ENCODE results near the gene CTIF.

Gene CTIF

DNA sequence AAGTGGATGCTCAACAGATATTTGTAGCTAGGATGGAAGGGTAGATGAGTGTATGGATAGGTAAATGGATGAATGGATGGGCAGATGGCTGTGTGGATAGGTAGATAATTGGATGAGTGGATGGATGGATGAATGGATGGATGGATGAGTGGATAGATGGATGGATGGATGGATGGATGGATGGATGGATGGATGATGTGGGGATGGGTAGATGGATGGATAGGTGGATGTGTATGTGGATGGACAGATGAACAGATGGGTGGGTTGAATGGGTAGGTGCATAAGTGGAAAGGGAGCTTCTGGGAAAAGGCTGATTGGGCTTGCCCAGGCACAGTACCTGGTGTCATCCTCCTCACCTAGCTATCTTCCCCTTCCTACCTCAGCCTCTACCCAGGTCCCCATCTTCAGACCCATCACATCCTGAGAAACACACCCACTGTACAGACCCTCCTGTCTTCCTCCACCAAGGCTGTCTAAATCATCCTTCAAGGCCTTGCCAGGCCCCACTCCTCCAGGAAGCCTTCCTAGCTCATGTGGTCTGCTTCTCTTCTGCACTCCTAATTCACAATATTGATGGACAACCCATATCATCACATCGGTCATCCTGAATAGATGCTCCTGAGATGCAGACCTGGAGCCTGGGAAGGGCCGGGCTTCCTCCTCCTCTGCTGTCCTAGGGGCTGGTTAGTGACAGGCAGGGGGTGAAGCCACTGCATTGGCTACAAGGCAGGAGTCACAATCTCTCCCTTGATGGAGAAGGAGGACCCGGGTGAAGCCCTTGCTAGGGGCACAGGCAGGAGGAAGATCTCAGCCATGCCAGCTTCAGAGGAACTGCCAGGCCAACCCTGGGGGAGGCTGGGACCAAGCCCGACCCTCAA is 362.6 kb downstream of the CTIF start:
- no peak for DNase-seq (ENCODE audit: low spot score)

DNA sequence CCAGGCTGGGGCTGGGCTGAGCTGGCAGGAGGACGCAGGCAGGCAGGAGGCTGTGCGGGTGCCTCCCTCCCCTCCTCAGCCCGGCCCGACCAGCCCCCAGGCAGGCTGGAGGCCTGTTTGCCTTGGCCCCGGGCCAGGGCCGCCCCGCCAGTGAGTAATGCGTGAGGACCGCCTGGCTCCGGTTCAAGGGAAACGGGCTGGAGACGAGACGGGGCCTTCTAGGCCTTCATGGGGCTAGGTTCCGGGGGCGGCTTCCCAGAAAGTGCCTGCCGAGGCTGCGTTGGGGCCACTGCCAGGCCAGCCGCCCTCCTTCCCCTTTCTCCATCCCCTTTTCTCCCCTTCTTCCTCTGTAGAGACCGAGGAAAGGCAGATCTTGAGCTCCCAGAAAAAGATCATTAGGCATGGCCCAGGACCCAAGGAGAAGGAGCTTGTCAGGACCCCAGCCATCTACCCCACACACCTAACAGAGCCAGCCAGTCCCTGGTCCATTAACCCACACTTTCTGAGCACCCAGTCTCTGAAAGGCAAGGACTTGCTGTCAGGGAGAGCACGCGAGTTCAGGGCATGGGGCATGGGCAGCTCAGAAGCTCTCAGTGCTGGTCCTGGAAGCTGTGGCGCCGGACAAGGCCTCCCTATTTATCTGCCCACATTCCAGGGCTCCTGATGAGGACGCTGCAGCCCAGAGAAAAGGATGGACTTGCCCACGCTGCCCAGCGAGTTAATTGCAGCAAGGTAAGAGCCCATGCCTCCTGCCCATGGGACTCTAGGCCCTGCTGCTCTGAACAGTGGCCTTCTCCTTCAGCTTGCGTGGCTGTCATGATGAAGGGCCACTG is 363.4 kb downstream of the CTIF start:
- DNase-seq (ENCODE audit: low spot score) = no peak

- no peak for DNase-seq (ENCODE audit: low spot score)
These were observed 364.2 kb downstream of the CTIF start for GRCh38 chr18:48902856-48903601.

- no peak for DNase-seq (ENCODE audit: low spot score)
These were observed 365.3 kb downstream of the CTIF start for GRCh38 chr18:48904091-48904490.

GRCh38 chr18:48904847-48905394 is 366.1 kb downstream of the CTIF start:
- DNase-seq (ENCODE audit: low spot score) = no peak

DNA sequence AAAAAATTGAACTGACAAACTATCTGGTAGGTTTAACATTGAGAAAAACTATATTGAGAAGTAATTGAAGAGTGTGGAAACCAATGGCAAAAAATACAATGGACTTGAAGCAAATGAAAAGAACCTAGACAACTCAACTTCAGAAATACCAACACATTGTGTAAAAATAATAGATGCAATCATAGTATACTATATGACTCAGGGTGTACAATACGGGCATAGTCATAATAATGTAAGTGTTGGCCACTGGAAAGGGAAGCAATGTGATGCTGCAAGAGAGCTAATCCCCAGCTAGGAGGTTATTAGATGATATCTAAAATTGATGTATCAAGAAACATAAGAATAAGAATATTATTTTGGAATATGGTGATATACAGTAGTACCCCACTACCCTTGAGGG is 366.7 kb downstream of the CTIF start:
- no peak for DNase-seq (ENCODE audit: low spot score)

DNA sequence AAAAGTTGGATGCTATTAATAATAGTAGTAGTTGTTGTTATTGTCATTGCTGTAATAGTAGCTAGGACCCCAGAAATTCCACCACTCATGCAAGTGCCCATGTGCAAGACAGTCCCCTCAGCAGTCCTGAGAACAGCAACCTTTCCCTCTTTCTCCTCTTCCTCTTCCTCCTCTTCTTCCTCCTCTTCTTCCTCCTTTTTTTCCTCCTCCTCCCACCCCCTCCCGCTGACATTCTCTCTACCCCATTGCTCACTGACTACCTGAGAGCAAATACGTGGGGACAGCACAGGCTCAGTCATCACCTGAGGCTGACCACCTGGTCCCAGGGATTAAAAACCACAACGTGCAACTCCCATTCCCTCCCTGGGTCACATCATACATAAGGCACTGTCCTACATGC is 370.1 kb downstream of the CTIF start:
- DNase-seq (ENCODE audit: low spot score) = no peak

DNA sequence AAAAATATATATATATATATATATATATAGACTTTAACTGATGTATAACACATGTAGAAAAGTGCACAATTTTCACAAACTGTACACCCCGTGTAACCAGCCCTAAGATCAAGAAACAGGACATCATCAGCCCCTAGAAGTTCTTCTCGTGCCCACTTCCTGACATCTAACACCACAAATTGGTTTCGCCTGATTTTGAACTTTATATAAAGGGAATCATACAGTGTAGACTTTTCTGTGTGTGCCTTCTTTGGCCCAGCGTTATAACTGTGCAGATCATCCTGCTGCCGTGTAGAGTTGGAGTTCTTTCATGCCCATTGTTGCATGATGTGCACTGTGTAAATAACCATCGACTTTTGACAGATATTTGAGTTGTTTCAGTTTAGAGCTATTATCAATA is 370.9 kb downstream of the CTIF start:
- no peak for DNase-seq (ENCODE audit: low spot score)

GRCh38 chr18:48910972-48911545 is 372.2 kb downstream of the CTIF start:
- DNase-seq (ENCODE audit: low spot score) = no peak

Data from hematopoietic multipotent progenitor cell treated with erythropoietin and hydrocortisone succinate and interleukin-3 and kit ligand, for 17 days (in vitro differentiated cells).